Fibroblast of lung (primary cell): ENCODE results near the gene NNT.

Experiments used
- CTCF ChIP-seq, 2 donors: IDR thresholded peaks in 1 of 2; conservative IDR thresholded peaks in 1 of 2; 1 replicate in 1 of 2; 2 replicates in 1 of 2; pipeline ENCODE4 v1.5.1; 2011 to 2012; ENCODE audit warnings: low read length in 2 of 2, control low read depth in 1 of 2, inconsistent platforms in 1 of 2, low read depth in 1 of 2, mild to moderate bottlenecking in 1 of 2
- EZH2 ChIP-seq: IDR thresholded peaks from 2 replicates; pipeline ENCODE4 v1.5.1; 2012; ENCODE audit warnings: low read length, control low read depth, mild to moderate bottlenecking; ENCODE audit errors: missing control alignments

DNA sequence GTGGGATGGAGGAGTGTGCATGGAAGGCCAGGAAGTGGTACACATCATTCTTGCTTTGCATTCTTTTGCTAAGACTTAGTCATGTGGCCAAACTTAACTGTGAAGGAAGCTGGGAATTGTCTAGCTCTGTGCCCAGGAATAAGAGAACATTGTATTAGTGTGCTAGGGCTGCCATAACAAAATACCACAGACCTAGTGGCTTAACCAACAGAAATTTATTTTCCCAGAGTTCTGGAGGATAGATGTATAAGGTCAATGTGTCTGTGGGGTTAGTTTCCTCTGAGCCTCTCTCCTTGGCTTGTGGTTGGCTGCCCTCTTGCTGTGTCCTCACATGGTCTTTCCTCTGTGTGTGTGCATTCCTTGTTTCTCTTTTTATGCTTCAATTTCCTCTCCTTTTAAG lies 32.4 kb downstream of the NNT start:
- TF ChIP-seq EZH2 (no peak), CTCF (conservative IDR thresholded peaks at IDR 0.05 in 1 of 2, IDR thresholded peaks at IDR 0.05 in 1 of 2; ENCODE audit: low read depth in 1 of 2, low read length in 2 of 2) (no peak)
